Measurements from ENCODE around the gene DNAAF8.
"Not testable (repeated sequence)": the region's sequence is repeated elsewhere in the genome, so short reads cannot be mapped to it uniquely, and the experiment has no call there.

Gene DNAAF8

GRCh38 chr16:4736546-4736945 is 2.2 kb downstream of the DNAAF8 start:
- Histone ChIP-seq H3K36me3 (ENCODE audit: control insufficient read depth, insufficient read depth, low read length) (no peaks in the 10 kb centered on the region), H3K4me3 (ENCODE audit: low read length) (no peak overlapping the region), H3K27me3 (ENCODE audit: control insufficient read depth, insufficient read depth, low read length) (no peaks in the 10 kb centered on the region), H3K9me3 (ENCODE audit: control insufficient read depth, low read length) (no peaks in the 10 kb centered on the region), H3K9ac (ENCODE audit: low read length) (no peak overlapping the region), H3K4me1 (ENCODE audit: control insufficient read depth, insufficient read depth, low read length) (peaks cover 6% of the 10 kb centered on the region)

GRCh38 chr16:4737545-4737944 is 3.2 kb downstream of the DNAAF8 start:
- Histone ChIP-seq H3K27me3 (ENCODE audit: control insufficient read depth, insufficient read depth, low read length) (no peaks in the 10 kb centered on the region), H3K4me3 (ENCODE audit: low read length) (no peak overlapping the region), H3K36me3 (ENCODE audit: control insufficient read depth, insufficient read depth, low read length) (no peaks in the 10 kb centered on the region), H3K9me3 (ENCODE audit: control insufficient read depth, low read length) (no peaks in the 10 kb centered on the region), H3K4me1 (ENCODE audit: control insufficient read depth, insufficient read depth, low read length) (peaks cover 6% of the 10 kb centered on the region), H3K9ac (ENCODE audit: low read length) (no peak overlapping the region)

- peaks cover 14% of the 10 kb centered on the region for H3K4me1 ChIP-seq (ENCODE audit: control insufficient read depth, insufficient read depth, low read length)
- H3K4me3 ChIP-seq (ENCODE audit: low read length), result not testable (repeated sequence)
Observed at GRCh38 chr16:4738370-4738769, 4.0 kb downstream of the DNAAF8 start.

GRCh38 chr16:4743226-4743878 is 9.0 kb downstream of the DNAAF8 start:
- H3K9ac ChIP-seq (ENCODE audit: low read length), result peak overlapping the region; percentile 45
- H3K9me3 ChIP-seq (ENCODE audit: control insufficient read depth, low read length), result no peaks in the 10 kb centered on the region
- no peaks in the 10 kb centered on the region for H3K27me3 ChIP-seq (ENCODE audit: control insufficient read depth, insufficient read depth, low read length)
- H3K4me3 ChIP-seq (ENCODE audit: low read length), result no peak overlapping the region
- no peaks in the 10 kb centered on the region for H3K36me3 ChIP-seq (ENCODE audit: control insufficient read depth, insufficient read depth, low read length)
- H3K4me1 ChIP-seq (ENCODE audit: control insufficient read depth, insufficient read depth, low read length), result peaks cover 11% of the 10 kb centered on the region

More at GRCh38 chr16:4738370-4738769, 4.0 kb downstream of the DNAAF8 start:
- not testable (repeated sequence) for H3K9me3 ChIP-seq (ENCODE audit: control insufficient read depth, low read length); H3K27me3 ChIP-seq (ENCODE audit: control insufficient read depth, insufficient read depth, low read length); H3K36me3 ChIP-seq (ENCODE audit: control insufficient read depth, insufficient read depth, low read length); H3K9ac ChIP-seq (ENCODE audit: low read length)

- Histone ChIP-seq H3K27me3 (ENCODE audit: control insufficient read depth, insufficient read depth, low read length) (no peaks in the 10 kb centered on the region), H3K4me3 (ENCODE audit: low read length) (no peak overlapping the region), H3K9me3 (ENCODE audit: control insufficient read depth, low read length) (no peaks in the 10 kb centered on the region)
Observed at GRCh38 chr16:4744555-4745273, 10.4 kb downstream of the DNAAF8 start.

GRCh38 chr16:4745274-4745569 is 10.9 kb downstream of the DNAAF8 start:
- Histone ChIP-seq H3K27me3 (ENCODE audit: control insufficient read depth, insufficient read depth, low read length) (no peaks in the 10 kb centered on the region), H3K9ac (ENCODE audit: low read length) (no peak overlapping the region), H3K36me3 (ENCODE audit: control insufficient read depth, insufficient read depth, low read length) (no peaks in the 10 kb centered on the region), H3K4me3 (ENCODE audit: low read length) (no peak overlapping the region), H3K9me3 (ENCODE audit: control insufficient read depth, low read length) (no peaks in the 10 kb centered on the region), H3K4me1 (ENCODE audit: control insufficient read depth, insufficient read depth, low read length) (peaks cover 11% of the 10 kb centered on the region)

More at GRCh38 chr16:4744555-4745273, 10.4 kb downstream of the DNAAF8 start:
- H3K4me1 ChIP-seq (ENCODE audit: control insufficient read depth, insufficient read depth, low read length), result peaks cover 11% of the 10 kb centered on the region
- no peaks in the 10 kb centered on the region for H3K36me3 ChIP-seq (ENCODE audit: control insufficient read depth, insufficient read depth, low read length)
- no peak overlapping the region for H3K9ac ChIP-seq (ENCODE audit: low read length)

GRCh38 chr16:4746215-4746614 is 11.9 kb downstream of the DNAAF8 start:
- Histone ChIP-seq H3K4me1 (ENCODE audit: control insufficient read depth, insufficient read depth, low read length) (peaks cover 11% of the 10 kb centered on the region), H3K9ac (ENCODE audit: low read length) (no peak overlapping the region), H3K4me3 (ENCODE audit: low read length) (no peak overlapping the region), H3K9me3 (ENCODE audit: control insufficient read depth, low read length) (no peaks in the 10 kb centered on the region), H3K27me3 (ENCODE audit: control insufficient read depth, insufficient read depth, low read length) (no peaks in the 10 kb centered on the region), H3K36me3 (ENCODE audit: control insufficient read depth, insufficient read depth, low read length) (no peaks in the 10 kb centered on the region)

GRCh38 chr16:4746991-4747574 is 12.7 kb downstream of the DNAAF8 start:
- H3K36me3 ChIP-seq (ENCODE audit: control insufficient read depth, insufficient read depth, low read length), result no peaks in the 10 kb centered on the region
- no peaks in the 10 kb centered on the region for H3K9me3 ChIP-seq (ENCODE audit: control insufficient read depth, low read length)
- H3K9ac ChIP-seq (ENCODE audit: low read length), result no peak overlapping the region
- H3K27me3 ChIP-seq (ENCODE audit: control insufficient read depth, insufficient read depth, low read length), result no peaks in the 10 kb centered on the region
- H3K4me3 ChIP-seq (ENCODE audit: low read length), result no peak overlapping the region
- H3K4me1 ChIP-seq (ENCODE audit: control insufficient read depth, insufficient read depth, low read length), result peaks cover 11% of the 10 kb centered on the region

GRCh38 chr16:4747906-4748681 is 13.8 kb downstream of the DNAAF8 start:
- H3K9ac ChIP-seq (ENCODE audit: low read length), result no peak overlapping the region

GRCh38 chr16:4748682-4749411 is 14.5 kb downstream of the DNAAF8 start:
- Histone ChIP-seq H3K4me1 (ENCODE audit: control insufficient read depth, insufficient read depth, low read length) (no peaks in the 10 kb centered on the region), H3K9ac (ENCODE audit: low read length) (no peak overlapping the region), H3K4me3 (ENCODE audit: low read length) (no peak overlapping the region), H3K27me3 (ENCODE audit: control insufficient read depth, insufficient read depth, low read length) (no peaks in the 10 kb centered on the region), H3K9me3 (ENCODE audit: control insufficient read depth, low read length) (no peaks in the 10 kb centered on the region), H3K36me3 (ENCODE audit: control insufficient read depth, insufficient read depth, low read length) (no peaks in the 10 kb centered on the region)

More at GRCh38 chr16:4747906-4748681, 13.8 kb downstream of the DNAAF8 start:
- Histone ChIP-seq H3K4me1 (ENCODE audit: control insufficient read depth, insufficient read depth, low read length) (peaks cover 6% of the 10 kb centered on the region), H3K4me3 (ENCODE audit: low read length) (no peak overlapping the region), H3K9me3 (ENCODE audit: control insufficient read depth, low read length) (no peaks in the 10 kb centered on the region), H3K27me3 (ENCODE audit: control insufficient read depth, insufficient read depth, low read length) (no peaks in the 10 kb centered on the region), H3K36me3 (ENCODE audit: control insufficient read depth, insufficient read depth, low read length) (no peaks in the 10 kb centered on the region)

- H3K4me3 ChIP-seq (ENCODE audit: low read length), result no peak overlapping the region
- no peaks in the 10 kb centered on the region for H3K9me3 ChIP-seq (ENCODE audit: control insufficient read depth, low read length)
- H3K9ac ChIP-seq (ENCODE audit: low read length), result no peak overlapping the region
- H3K27me3 ChIP-seq (ENCODE audit: control insufficient read depth, insufficient read depth, low read length), result no peaks in the 10 kb centered on the region
- H3K36me3 ChIP-seq (ENCODE audit: control insufficient read depth, insufficient read depth, low read length), result no peaks in the 10 kb centered on the region
- H3K4me1 ChIP-seq (ENCODE audit: control insufficient read depth, insufficient read depth, low read length), result no peaks in the 10 kb centered on the region
Observed at GRCh38 chr16:4749700-4750257, 15.4 kb downstream of the DNAAF8 start.

Measured in mucosa of stomach (tissue), 1 donor.